VCaP (cell line): ENCODE measurements around the gene KLK7.
A peak's percentile ranks its signal among the peaks of the same experiment; 100 is the strongest.

Experiments used
- H3K27ac ChIP-seq: fragments of 450-650 bp; 2 replicates; pipeline ENCODE4 v1.5.1; 2017
- CTCF ChIP-seq: fragments of 450-650 bp; conservative IDR thresholded peaks from 2 replicates; pipeline ENCODE4 v1.5.1; 2017; ENCODE audit warnings: mild to moderate bottlenecking, moderate library complexity

The KLK7 gene

GRCh38 chr19:51026554-51026831 is 42.8 kb upstream of the KLK7 start, which contains the start of gene KLK11:
KLK11 (minus strand) TSS chr19:51026616; CDS start chr19:51025631, 985 bp downstream.
- no peak for TF ChIP-seq CTCF

GRCh38 chr19:51025809-51026553 is 42.3 kb upstream of the KLK7 start:
- no peak overlapping the region for H3K27ac ChIP-seq
- no peak for TF ChIP-seq CTCF

More at GRCh38 chr19:51026554-51026831, 42.8 kb upstream of the KLK7 start, which contains the start of gene KLK11:
- H3K27ac ChIP-seq: no peak within 1 kb of the TSS

GRCh38 chr19:51025401-51025800 is 41.7 kb upstream of the KLK7 start:
- TF ChIP-seq CTCF: no peak
- H3K27ac ChIP-seq: no peak overlapping the region

GRCh38 chr19:51024924-51025323 is 41.2 kb upstream of the KLK7 start:
- no peak overlapping the region for H3K27ac ChIP-seq
- no peak for TF ChIP-seq CTCF

GRCh38 chr19:51023946-51024345 is 40.2 kb upstream of the KLK7 start:
- no peak overlapping the region for H3K27ac ChIP-seq
- no peak for TF ChIP-seq CTCF

- H3K27ac ChIP-seq: no peak overlapping the region
- TF ChIP-seq CTCF: no peak
These were observed 38.8 kb upstream of the KLK7 start for GRCh38 chr19:51022526-51022925.

GRCh38 chr19:51020988-51021651 is 37.4 kb upstream of the KLK7 start:
- TF ChIP-seq CTCF: peak; percentile 93
- peak overlapping the region; percentile 78 for H3K27ac ChIP-seq
